Calu3 (cell line): Measurements from ENCODE around the gene SMURF1. TPM values are rescaled to one million over a fixed set of nuclear protein-coding genes. Genes with fewer than 3 reads are reported as not detected.

ENCODE experiments used
- BruUV-seq: library from RNA; stranded (reverse); fragments of 400-500 nt; replicated peaks from 2 replicates; lab custom pipeline; 2021; lab: Mats Ljungman, UMichigan
- CTCF ChIA-PET: fragments of 300-600 bp; sonication (Branson Sonifier 250); formaldehyde crosslinking; loops from one replicate; lab custom pipeline; 2022; ENCODE audit warnings: antibody characterized with exemption; lab: Charles Lee
- DNase-seq: peaks from one replicate; pipeline ENCODE4 v3.0.0; 2022
- H3K27ac Mint-ChIP-seq: one replicate; pipeline ENCODE4 v1.8.0; 2022; ENCODE audit warnings: mixed read lengths; ENCODE audit not compliant: unreplicated experiment
- H3K27me3 Mint-ChIP-seq: one replicate; pipeline ENCODE4 v1.8.0; 2022; ENCODE audit warnings: mixed read lengths; ENCODE audit not compliant: unreplicated experiment
- H3K36me3 Mint-ChIP-seq: one replicate; pipeline ENCODE4 v1.8.0; 2022; ENCODE audit warnings: mild to moderate bottlenecking, moderate library complexity, mixed read lengths; ENCODE audit not compliant: insufficient read depth, unreplicated experiment
- H3K4me1 Mint-ChIP-seq: one replicate; pipeline ENCODE4 v1.8.0; 2022; ENCODE audit warnings: mild to moderate bottlenecking, low read depth, mixed read lengths; ENCODE audit not compliant: unreplicated experiment
- H3K4me3 Mint-ChIP-seq: one replicate; pipeline ENCODE4 v1.8.0; 2022; ENCODE audit warnings: mild to moderate bottlenecking, low read depth, moderate library complexity, mixed read lengths; ENCODE audit not compliant: unreplicated experiment
- H3K9me3 Mint-ChIP-seq: one replicate; pipeline ENCODE4 v1.8.0; 2022; ENCODE audit warnings: low read depth, mixed read lengths; ENCODE audit not compliant: unreplicated experiment
- CTCF ChIP-seq: fragments of 200-600 bp; IDR thresholded peaks from one replicate; pipeline ENCODE4 v1.8.0; 2022; ENCODE audit warnings: antibody characterized with exemption; ENCODE audit not compliant: unreplicated experiment
- intact Hi-C: fragments of 100-400 bp; cut with micrococcal nuclease; formaldehyde crosslinking; loops from one replicate; pipeline ENCODE4 v1.10.0; 2022; ENCODE audit not compliant: unreplicated experiment
- total RNA-seq: library from RNA; stranded (reverse); gene quantifications from 2 replicates; pipeline ENCODE4 v1.2.3, GENCODE V29; 2022

The SMURF1 gene
- total RNA-seq, 1 experiment from 2014 or later = 29.7 TPM

- Mint-ChIP-seq H3K4me3 (no peak overlapping the region), H3K36me3 (peaks cover 65% of the 10 kb centered on the region), H3K27ac (no peak overlapping the region), H3K4me1 (peaks cover 10% of the 10 kb centered on the region), H3K27me3 (no peaks in the 10 kb centered on the region), H3K9me3 (no peaks in the 10 kb centered on the region)
- TF ChIP-seq CTCF = no peak
- intact Hi-C loops = no loop called here
- CTCF ChIA-PET = no interaction called here
- BruUV-seq = no TSS peak
- no peak for DNase-seq
Observed at GRCh38 chr7:99037327-99037940, 106.5 kb downstream of the SMURF1 start.

- H3K36me3 Mint-ChIP-seq = peaks cover 58% of the 10 kb centered on the region
- H3K9me3 Mint-ChIP-seq = no peaks in the 10 kb centered on the region
- H3K4me3 Mint-ChIP-seq = no peak overlapping the region
- CTCF ChIA-PET = interaction anchor here (0.7 kb wide), 1 partner anchor 12 kb away, joined by 3 read pairs; no protein-coding TSS in a partner anchor
- no peaks in the 10 kb centered on the region for H3K27me3 Mint-ChIP-seq
- DNase-seq = no peak
- H3K4me1 Mint-ChIP-seq = peaks cover 10% of the 10 kb centered on the region
- no peak for TF ChIP-seq CTCF
- intact Hi-C loops = no loop called here
- no peak overlapping the region for H3K27ac Mint-ChIP-seq
- BruUV-seq = no TSS peak
Observed at GRCh38 chr7:99036546-99037111, 107.3 kb downstream of the SMURF1 start.

GRCh38 chr7:99035723-99036545, 108.0 kb downstream of the SMURF1 start:
- Mint-ChIP-seq H3K36me3 (peaks cover 60% of the 10 kb centered on the region), H3K27me3 (no peaks in the 10 kb centered on the region), H3K4me3 (no peak overlapping the region), H3K4me1 (peaks cover 10% of the 10 kb centered on the region), H3K9me3 (no peaks in the 10 kb centered on the region), H3K27ac (no peak overlapping the region)
- intact Hi-C loops = no loop called here
- TF ChIP-seq CTCF = no peak
- DNase-seq = no peak
- CTCF ChIA-PET = interaction anchor here (0.7 kb wide), 1 partner anchor 13 kb away, joined by 3 read pairs; no protein-coding TSS in a partner anchor
- BruUV-seq = no TSS peak

GRCh38 chr7:99034932-99035722, 108.8 kb downstream of the SMURF1 start:
- no TSS peak for BruUV-seq
- no peak for TF ChIP-seq CTCF
- intact Hi-C loops = no loop called here
- no peak overlapping the region for H3K4me3 Mint-ChIP-seq
- CTCF ChIA-PET = no interaction called here
- H3K9me3 Mint-ChIP-seq = no peaks in the 10 kb centered on the region
- no peak for DNase-seq
- H3K27ac Mint-ChIP-seq = no peak overlapping the region
- H3K36me3 Mint-ChIP-seq = peaks cover 55% of the 10 kb centered on the region
- peaks cover 3% of the 10 kb centered on the region for H3K4me1 Mint-ChIP-seq
- H3K27me3 Mint-ChIP-seq = no peaks in the 10 kb centered on the region
